Endothelial cell of umbilical vein (primary cell): ENCODE data around the gene ANKK1. TPM values are rescaled to one million over a fixed set of nuclear protein-coding genes. Genes with fewer than 3 reads are reported as not detected.

ENCODE experiments used
- BruUV-seq: library from RNA; stranded (reverse); fragments of 400-500 nt; replicated peaks from 2 replicates; lab custom pipeline; 2021; lab: Mats Ljungman, UMichigan
- CTCF ChIA-PET: fragments of 300-600, 350-600 bp; sonication (Branson Sonifier 250); formaldehyde crosslinking; loops from one replicate; lab custom pipeline; 2021; ENCODE audit warnings: antibody characterized with exemption, inconsistent platforms; lab: Charles Lee
- POLR2A ChIA-PET: fragments of 300-600, 350-600 bp; sonication (Branson Sonifier 250); formaldehyde crosslinking; loops from one replicate; lab custom pipeline; 2021; ENCODE audit warnings: antibody characterized with exemption, inconsistent platforms; lab: Charles Lee
- DNase-seq: peaks from one replicate; pipeline ENCODE4 v3.0.0-alpha.2; 2011; ENCODE audit warnings: low read depth, low spot score
- FAIRE-seq: peaks from 2 replicates; lab custom pipeline; 2011; peaks lifted over from hg19 to GRCh38; lab: Jason Lieb, UNC
- H2AFZ ChIP-seq: 2 replicates; pipeline ENCODE4 v1.6.0; 2012; ENCODE audit warnings: low read depth, low read length, control low read depth, inconsistent platforms
- H3K27ac ChIP-seq: 2 replicates; pipeline ENCODE4 v1.5.1; 2011; ENCODE audit warnings: low read depth, mild to moderate bottlenecking, control low read depth, low read length, moderate library complexity; ENCODE audit not compliant: insufficient read depth
- H3K27me3 ChIP-seq, 2 experiments: 2 replicates each; pipeline versions ENCODE4 v1.6.0 to v1.6.1; 2011; ENCODE audit warnings: low read length in 2 of 2, mixed read lengths in 1 of 2; ENCODE audit not compliant: control insufficient read depth in 2 of 2, insufficient read depth in 2 of 2
- H3K36me3 ChIP-seq, 2 experiments: 2 replicates in 1 of 2; 3 replicates in 1 of 2; pipeline ENCODE4 v1.5.1; 2011; ENCODE audit warnings: low read length in 2 of 2, mild to moderate bottlenecking in 1 of 2, moderate library complexity in 1 of 2; ENCODE audit not compliant: control insufficient read depth in 2 of 2, insufficient read depth in 2 of 2; ENCODE audit errors: extremely low read depth in 1 of 2
- H3K4me1 ChIP-seq: 3 replicates; pipeline ENCODE4 v1.5.1; 2011; ENCODE audit warnings: mild to moderate bottlenecking, low read length; ENCODE audit not compliant: control insufficient read depth, insufficient read depth; ENCODE audit errors: extremely low read depth
- H3K4me2 ChIP-seq: 2 replicates; pipeline ENCODE4 v1.6.1; 2011; ENCODE audit warnings: low read length, control low read depth, mixed read lengths; ENCODE audit not compliant: insufficient read depth
- H3K4me3 ChIP-seq, 3 experiments: fragments of 200-600 bp in 1 of 3; sonication (generic), shearing (Covaris generic) in 1 of 3; replicated peaks in 1 of 3; 2 replicates each; pipeline ENCODE4 v1.5.1; 2011 to 2016; ENCODE audit warnings: control low read depth in 3 of 3, low read length in 3 of 3, mild to moderate bottlenecking in 2 of 3, inconsistent platforms in 1 of 3, low read depth in 1 of 3, moderate library complexity in 1 of 3; ENCODE audit not compliant: insufficient read depth in 1 of 3
- H3K79me2 ChIP-seq: 2 replicates; pipeline ENCODE4 v1.6.0; 2012; ENCODE audit warnings: low read length, inconsistent platforms; ENCODE audit not compliant: control insufficient read depth, insufficient read depth
- H3K9ac ChIP-seq: replicated peaks from 2 replicates; pipeline ENCODE3; 2011; ENCODE audit warnings: low read length, control low read depth; ENCODE audit not compliant: insufficient read depth; ENCODE audit errors: extremely low read depth
- H3K9me1 ChIP-seq: replicated peaks from 3 replicates; pipeline ENCODE4 v1.6.0; 2011; ENCODE audit warnings: mild to moderate bottlenecking, low read length; ENCODE audit not compliant: control insufficient read depth, insufficient read depth; ENCODE audit errors: extremely low read depth
- H3K9me3 ChIP-seq: replicated peaks from 2 replicates; pipeline ENCODE4 v1.5.1; 2012; ENCODE audit warnings: low read length, inconsistent platforms; ENCODE audit not compliant: control insufficient read depth, insufficient read depth
- H4K20me1 ChIP-seq: replicated peaks from 2 replicates; pipeline ENCODE3; 2011; ENCODE audit warnings: mild to moderate bottlenecking, low read length; ENCODE audit not compliant: control insufficient read depth, insufficient read depth; ENCODE audit errors: extremely low read depth
- EZH2 ChIP-seq: IDR thresholded peaks from 2 replicates; pipeline ENCODE4 v1.6.1; 2012; ENCODE audit warnings: borderline replicate concordance, low read depth, mild to moderate bottlenecking, moderate library complexity, low read length, inconsistent platforms; ENCODE audit not compliant: severe bottlenecking
- GATA2 ChIP-seq: IDR thresholded peaks from 2 replicates; pipeline ENCODE4 v1.7.0; 2011; ENCODE audit warnings: low read depth, mild to moderate bottlenecking, moderate library complexity, mixed read lengths, low read length; ENCODE audit not compliant: insufficient read length, insufficient read depth
- JUN ChIP-seq: IDR thresholded peaks from 2 replicates; pipeline ENCODE4 v1.6.1; 2011; ENCODE audit warnings: borderline replicate concordance, low read depth; ENCODE audit not compliant: insufficient read length, insufficient read depth
- MYC ChIP-seq: IDR thresholded peaks from one replicate; pipeline ENCODE4 v1.6.1; 2011; ENCODE audit warnings: mild to moderate bottlenecking, low read depth, low read length
- POLR2A ChIP-seq: IDR thresholded peaks from 2 replicates; pipeline ENCODE4 v1.6.1; 2012; ENCODE audit warnings: low read depth, mild to moderate bottlenecking, control low read depth, low read length
- POLR2AphosphoS5 ChIP-seq: IDR thresholded peaks from 2 replicates; pipeline ENCODE4 v1.6.1; 2012; ENCODE audit warnings: low read depth, mild to moderate bottlenecking, control low read depth, low read length, moderate library complexity; ENCODE audit not compliant: insufficient read depth
- dilution Hi-C: fragments of 300-500 bp; cut with MboI; formaldehyde crosslinking; loops from one replicate; pipeline ENCODE4 v1.15.0; 2019; ENCODE audit warnings: low sequenced_read_pairs; ENCODE audit not compliant: extremely low pct_ligation_motif_present
- intact Hi-C: fragments of 100-400 bp; cut with micrococcal nuclease; formaldehyde crosslinking; loops from one replicate; pipeline ENCODE4 v1.10.0; 2022
- polyA plus RNA-seq, 4 experiments: library from polyadenylated mRNA; depleted of rRNA in 3 of 4; stranded (reverse) in 3 of 4; unstranded in 1 of 4; fragments of >200 nt; gene quantifications; 2 replicates each; pipeline versions ENCODE4 v1.2.1 to v1.2.3, GENCODE V29; 2011 to 2012; ENCODE audit warnings: missing spikeins in 1 of 4
- total RNA-seq: library from RNA; stranded (reverse); gene quantifications from 2 replicates; pipeline ENCODE4 v1.2.3, GENCODE V29; 2021
- TF ChIP-seq, protein P1 (sequence below): IDR thresholded peaks from 2 replicates; pipeline ENCODE4 v1.6.1; 2011; ENCODE audit not compliant: insufficient read depth, insufficient read length
- TF ChIP-seq, protein P2 (sequence below), 2 donors: IDR thresholded peaks; 1 replicate in 1 of 2; 2 replicates in 1 of 2; pipeline ENCODE4 v1.5.1; 2011; ENCODE audit warnings: low read length in 2 of 2, mild to moderate bottlenecking in 2 of 2, moderate library complexity in 2 of 2, control low read depth in 1 of 2, inconsistent platforms in 1 of 2, low read depth in 1 of 2; ENCODE audit not compliant: insufficient read depth in 1 of 2; ENCODE audit errors: extremely low read depth in 1 of 2

ANKK1 gene
- total and polyA plus RNA-seq, 2 donors (not counting 3 experiments of a cell fraction or from before 2014, with no cell fraction given): not detected

GRCh38 chr11:113397821-113398220 lies 10.2 kb downstream of the ANKK1 start:
- Histone ChIP-seq H2AFZ (no peak overlapping the region), H3K9me3 (no peaks in the 10 kb centered on the region), H3K9ac (no peak overlapping the region), H3K9me1 (no peaks in the 10 kb centered on the region), H3K79me2 (no peaks in the 10 kb centered on the region), H3K4me2 (no peak overlapping the region), H3K36me3 (no peaks in the 10 kb centered on the region), H3K27me3 (no peaks in the 10 kb centered on the region), H3K27ac (no peak overlapping the region), H3K4me3 (no peak overlapping the region), H4K20me1 (no peaks in the 10 kb centered on the region), H3K4me1 (no peaks in the 10 kb centered on the region)
- DNase-seq (no peak), FAIRE-seq (no peak)
- dilution Hi-C loops (no loop called here), intact Hi-C loops (no loop called here)
- TF ChIP-seq POLR2AphosphoS5 (no peak), MYC (no peak), GATA2 (no peak), JUN (no peak), POLR2A (no peak), EZH2 (no peak)
- TF ChIP-seq, protein P1, sequence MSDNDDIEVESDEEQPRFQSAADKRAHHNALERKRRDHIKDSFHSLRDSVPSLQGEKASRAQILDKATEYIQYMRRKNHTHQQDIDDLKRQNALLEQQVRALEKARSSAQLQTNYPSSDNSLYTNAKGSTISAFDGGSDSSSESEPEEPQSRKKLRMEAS: no peak
- TF ChIP-seq, protein P2, sequence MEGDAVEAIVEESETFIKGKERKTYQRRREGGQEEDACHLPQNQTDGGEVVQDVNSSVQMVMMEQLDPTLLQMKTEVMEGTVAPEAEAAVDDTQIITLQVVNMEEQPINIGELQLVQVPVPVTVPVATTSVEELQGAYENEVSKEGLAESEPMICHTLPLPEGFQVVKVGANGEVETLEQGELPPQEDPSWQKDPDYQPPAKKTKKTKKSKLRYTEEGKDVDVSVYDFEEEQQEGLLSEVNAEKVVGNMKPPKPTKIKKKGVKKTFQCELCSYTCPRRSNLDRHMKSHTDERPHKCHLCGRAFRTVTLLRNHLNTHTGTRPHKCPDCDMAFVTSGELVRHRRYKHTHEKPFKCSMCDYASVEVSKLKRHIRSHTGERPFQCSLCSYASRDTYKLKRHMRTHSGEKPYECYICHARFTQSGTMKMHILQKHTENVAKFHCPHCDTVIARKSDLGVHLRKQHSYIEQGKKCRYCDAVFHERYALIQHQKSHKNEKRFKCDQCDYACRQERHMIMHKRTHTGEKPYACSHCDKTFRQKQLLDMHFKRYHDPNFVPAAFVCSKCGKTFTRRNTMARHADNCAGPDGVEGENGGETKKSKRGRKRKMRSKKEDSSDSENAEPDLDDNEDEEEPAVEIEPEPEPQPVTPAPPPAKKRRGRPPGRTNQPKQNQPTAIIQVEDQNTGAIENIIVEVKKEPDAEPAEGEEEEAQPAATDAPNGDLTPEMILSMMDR (IDR thresholded peaks at IDR 0.05; ENCODE audit: extremely low read depth in 1 of 2, insufficient read depth in 1 of 2, low read depth in 1 of 2, low read length in 2 of 2): no peak
- CTCF ChIA-PET: interaction anchor here (0.9 kb wide), 1 partner anchor 27 kb away, joined by 3 read pairs; no protein-coding TSS in a partner anchor
- BruUV-seq: no TSS peak
- POLR2A ChIA-PET: no interaction called here
